IMR-90 (cell line): Measurements from ENCODE around the gene ANK3. TPM values are rescaled to one million over a fixed set of nuclear protein-coding genes. Genes with fewer than 3 reads are reported as not detected.
A peak's percentile ranks its signal among the peaks of the same experiment; 100 is the strongest.

Experiments
- ATAC-seq: fragments of 200-7000 bp; cut with Tn5 transposase; 2 replicates; pipeline ENCODE4 v1.9.1; 2020; ENCODE audit warnings: low read depth, mild to moderate bottlenecking, moderate library complexity
- BruUV-seq: library from RNA; stranded (reverse); fragments of 400-500 nt; replicated peaks from 2 replicates; lab custom pipeline; 2021; lab: Mats Ljungman, UMichigan
- CTCF ChIA-PET: fragments of 300-600 bp; formaldehyde crosslinking; extraction: SDS; loops from one replicate; lab custom pipeline; 2021; ENCODE audit warnings: antibody characterized with exemption; lab: Yijun Ruan, JAX
- POLR2A ChIA-PET: fragments of 300-600 bp; sonication (Branson Sonifier 250); formaldehyde crosslinking; loops from one replicate; lab custom pipeline; 2022; ENCODE audit warnings: antibody characterized with exemption; ENCODE audit not compliant: unreplicated experiment; lab: Charles Lee
- DNase-seq: peaks from one replicate; pipeline ENCODE4 v3.0.0; 2013
- H2AFZ ChIP-seq: replicated peaks from 2 replicates; pipeline ENCODE3; 2013; ENCODE audit warnings: low read length, mild to moderate bottlenecking; ENCODE audit not compliant: poor library complexity
- H2AK5ac ChIP-seq: 2 replicates; pipeline ENCODE4 v1.6.1; 2013; ENCODE audit warnings: low read depth, low read length, inconsistent platforms
- H2AK9ac ChIP-seq: replicated peaks from 2 replicates; pipeline ENCODE3; 2013; ENCODE audit warnings: mild to moderate bottlenecking, low read depth, low read length, moderate library complexity; ENCODE audit not compliant: poor library complexity
- H2BK120ac ChIP-seq: 2 replicates; pipeline ENCODE4 v1.6.1; 2013; ENCODE audit warnings: low read depth, low read length, inconsistent platforms
- H2BK15ac ChIP-seq: 3 replicates; pipeline ENCODE4 v1.6.1; 2013; ENCODE audit warnings: low read depth, low read length, inconsistent platforms
- H2BK20ac ChIP-seq: 2 replicates; pipeline ENCODE4 v1.6.1; 2013; ENCODE audit warnings: low read depth, mild to moderate bottlenecking, inconsistent platforms, low read length, moderate library complexity
- H2BK5ac ChIP-seq: 2 replicates; pipeline ENCODE4 v1.6.1; 2013; ENCODE audit warnings: mild to moderate bottlenecking, low read depth, low read length, inconsistent platforms; ENCODE audit not compliant: poor library complexity, severe bottlenecking
- H3K14ac ChIP-seq: replicated peaks from 2 replicates; pipeline ENCODE4 v1.6.1; 2013; ENCODE audit warnings: low read depth, low read length, inconsistent platforms
- H3K18ac ChIP-seq: 2 replicates; pipeline ENCODE4 v1.6.1; 2013; ENCODE audit warnings: low read depth, low read length, control low read depth
- H3K23ac ChIP-seq: 2 replicates; pipeline ENCODE4 v1.6.1; 2013; ENCODE audit warnings: low read depth, low read length, inconsistent platforms
- H3K27ac ChIP-seq: 2 replicates; pipeline ENCODE4 v1.5.1; 2013; ENCODE audit warnings: mild to moderate bottlenecking, control low read depth, low read length; ENCODE audit not compliant: insufficient read depth
- H3K27me3 ChIP-seq: 2 replicates; pipeline ENCODE4 v1.6.1; 2013; ENCODE audit warnings: low read length; ENCODE audit not compliant: control insufficient read depth, insufficient read depth
- H3K36me3 ChIP-seq: 2 replicates; pipeline ENCODE4 v1.6.1; 2013; ENCODE audit warnings: low read length, mixed read lengths; ENCODE audit not compliant: control insufficient read depth, insufficient read depth
- H3K4ac ChIP-seq: 2 replicates; pipeline ENCODE4 v1.6.1; 2013; ENCODE audit warnings: low read depth, low read length, inconsistent platforms
- H3K4me1 ChIP-seq: 2 replicates; pipeline ENCODE4 v1.6.1; 2013; ENCODE audit warnings: low read length, mixed read lengths; ENCODE audit not compliant: control insufficient read depth, insufficient read depth
- H3K4me2 ChIP-seq: 2 replicates; pipeline ENCODE4 v1.6.1; 2013; ENCODE audit warnings: low read depth, mild to moderate bottlenecking, control low read depth, low read length, moderate library complexity
- H3K4me3 ChIP-seq: 2 replicates; pipeline ENCODE4 v1.5.1; 2013; ENCODE audit warnings: low read depth, mild to moderate bottlenecking, control low read depth, low read length, moderate library complexity; ENCODE audit not compliant: insufficient read depth
- H3K56ac ChIP-seq: 2 replicates; pipeline ENCODE4 v1.6.1; 2013; ENCODE audit warnings: low read length, inconsistent platforms; ENCODE audit not compliant: insufficient read depth; ENCODE audit errors: extremely low read depth
- H3K79me1 ChIP-seq, 2 experiments: 2 replicates each; pipeline ENCODE4 v1.6.1; 2013; ENCODE audit warnings: low read length in 2 of 2, inconsistent platforms in 1 of 2, low read depth in 1 of 2
- H3K9ac ChIP-seq: 2 replicates; pipeline ENCODE4 v1.6.1; 2013; ENCODE audit warnings: low read depth, low read length, control low read depth
- H3K9me1 ChIP-seq: 2 replicates; pipeline ENCODE4 v1.6.1; 2013; ENCODE audit warnings: low read length, inconsistent platforms; ENCODE audit not compliant: insufficient read depth
- H3K9me3 ChIP-seq: 2 replicates; pipeline ENCODE4 v1.6.1; 2013; ENCODE audit warnings: low read length; ENCODE audit not compliant: control insufficient read depth, insufficient read depth
- H4K20me1 ChIP-seq: 2 replicates; pipeline ENCODE4 v1.6.1; 2013; ENCODE audit warnings: low read length, inconsistent platforms; ENCODE audit not compliant: insufficient read depth
- H4K5ac ChIP-seq: 2 replicates; pipeline ENCODE4 v1.6.1; 2013; ENCODE audit warnings: mild to moderate bottlenecking, low read depth, low read length, control low read depth
- H4K8ac ChIP-seq, 2 experiments: 2 replicates each; pipeline ENCODE4 v1.6.1; 2013; ENCODE audit warnings: low read depth in 2 of 2, low read length in 2 of 2, control low read depth in 1 of 2, inconsistent platforms in 1 of 2
- H4K91ac ChIP-seq: 2 replicates; pipeline ENCODE4 v1.6.1; 2013; ENCODE audit warnings: low read depth, low read length, inconsistent platforms; ENCODE audit not compliant: insufficient read depth
- BHLHE40 ChIP-seq: fragments of 150-350 bp; IDR thresholded peaks from 2 replicates; pipeline ENCODE4 v1.6.1; 2016; ENCODE audit warnings: mild to moderate bottlenecking, low read depth, low read length
- CHD1 ChIP-seq: IDR thresholded peaks from 2 replicates; pipeline ENCODE4 v1.6.1; 2012; ENCODE audit warnings: low read depth, low read length, improper control_type of control experiment
- MAFK ChIP-seq: IDR thresholded peaks from 2 replicates; pipeline ENCODE4 v1.6.1; 2012; ENCODE audit warnings: low read depth, low read length, improper control_type of control experiment
- MAZ ChIP-seq: IDR thresholded peaks from 2 replicates; pipeline ENCODE4 v1.6.1; 2012; ENCODE audit warnings: low read depth, mild to moderate bottlenecking, low read length, improper control_type of control experiment, moderate library complexity, borderline replicate concordance
- NFE2L2 ChIP-seq: fragments of 150-350 bp; IDR thresholded peaks from 2 replicates; pipeline ENCODE4 v1.6.1; 2016; ENCODE audit warnings: low read depth, mild to moderate bottlenecking, low read length
- POLR2A ChIP-seq: IDR thresholded peaks from 2 replicates; pipeline ENCODE4 v1.6.1; 2012; ENCODE audit warnings: mild to moderate bottlenecking, low read depth, low read length
- RFX5 ChIP-seq: IDR thresholded peaks from 2 replicates; pipeline ENCODE4 v1.8.0; 2012; ENCODE audit warnings: low read depth, mild to moderate bottlenecking, low read length, moderate library complexity
- SMC3 ChIP-seq: fragments of 150-350 bp; IDR thresholded peaks from 2 replicates; pipeline ENCODE4 v1.6.1; 2016; ENCODE audit warnings: low read depth, mild to moderate bottlenecking, antibody characterized with exemption, low read length, moderate library complexity
- WGBS, 2 experiments: methylation state at CpG; one replicate each; pipeline versions ENCODE4 v1.1.5 to v1.1.7; 2013; ENCODE audit warnings: missing lambda C conversion rate in 2 of 2; ENCODE audit not compliant: insufficient read length in 1 of 2; ENCODE audit errors: extremely low coverage in 2 of 2; 5-methylcytosine and 5-hydroxymethylcytosine counted together
- dilution Hi-C: fragments of 300-500 bp; cut with HindIII; formaldehyde crosslinking; loops from one replicate; pipeline ENCODE4 v1.14.3; 2018; ENCODE audit warnings: low sequenced_read_pairs; ENCODE audit not compliant: unreplicated experiment
- in situ Hi-C: fragments of 300-500 bp; cut with MboI; formaldehyde crosslinking; loops from 3 replicates; pipeline ENCODE4 v1.14.3; 2019; ENCODE audit warnings: low sequenced_read_pairs, inconsistent platforms, mixed read lengths
- intact Hi-C: fragments of 100-400 bp; cut with micrococcal nuclease; formaldehyde crosslinking; loops from 2 replicates; pipeline ENCODE4 v1.10.0; 2022
- polyA plus RNA-seq, 3 experiments: library from polyadenylated mRNA; depleted of rRNA; stranded (reverse); fragments of >200 nt; gene quantifications; 2 replicates each; pipeline ENCODE4 v1.2.3, GENCODE V29; 2012; ENCODE audit warnings: low replicate concordance in 1 of 3
- total RNA-seq: library from RNA; depleted of rRNA; stranded (reverse); fragments of >200 nt; gene quantifications from 2 replicates; pipeline ENCODE4 v1.2.3, GENCODE V29; 2012
- TF ChIP-seq, protein P1 (sequence below): conservative IDR thresholded peaks from 2 replicates; pipeline ENCODE4 v1.5.1; 2012; ENCODE audit warnings: mild to moderate bottlenecking, low read depth, low read length, improper control_type of control experiment
- TF ChIP-seq, protein P2 (sequence below): fragments of 150-350 bp; IDR thresholded peaks from 2 replicates; pipeline ENCODE4 v1.6.1; 2017; ENCODE audit warnings: mild to moderate bottlenecking, antibody characterized with exemption, low read length, low read depth
- TF ChIP-seq, protein P3 (sequence below): fragments of 150-350 bp; IDR thresholded peaks from 2 replicates; pipeline ENCODE4 v1.6.1; 2016; ENCODE audit warnings: low read depth, mild to moderate bottlenecking, low read length, moderate library complexity, borderline replicate concordance

ANK3 gene
- total and polyA plus RNA-seq, 2 of the 4 experiments (the other 2 are of a cell fraction): 0.63 to 1.8 TPM

DNA sequence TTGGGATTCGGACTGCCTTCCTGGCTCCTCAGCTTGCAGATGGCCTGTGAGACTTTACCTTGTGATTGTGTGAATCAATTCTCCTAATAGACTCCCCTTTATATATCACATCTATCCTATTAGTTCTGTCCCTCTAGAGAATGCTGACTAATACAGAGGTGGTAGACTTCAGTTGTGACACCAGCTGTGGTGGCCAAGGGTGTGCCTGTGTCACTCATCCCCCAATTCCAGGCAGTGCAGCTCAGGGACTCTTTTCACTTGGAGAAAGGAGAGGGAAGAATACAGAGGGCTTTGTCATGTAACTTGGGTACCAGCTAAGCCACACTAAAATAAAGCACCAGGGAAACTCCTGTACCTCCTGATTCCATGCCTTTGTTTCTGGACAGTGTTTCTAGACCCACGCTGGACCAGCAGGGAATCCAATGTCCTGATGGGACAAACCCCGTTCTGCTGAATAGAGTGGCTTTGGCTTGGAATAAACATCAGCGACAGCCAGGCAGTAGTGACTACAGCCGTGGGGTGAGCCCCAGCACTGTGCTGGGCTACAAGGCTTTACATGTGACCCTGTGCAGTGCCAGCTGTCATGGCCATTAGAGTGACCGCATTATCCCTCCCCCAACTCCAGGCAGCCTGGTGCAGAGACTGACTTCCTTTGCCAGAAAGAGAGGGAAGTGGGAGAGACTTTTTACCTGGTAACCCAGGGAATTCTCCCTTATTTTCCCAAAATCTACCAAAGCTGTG lies 233.6 kb downstream of the ANK3 start:
- Histone ChIP-seq H3K4me1 (no peaks in the 10 kb centered on the region), H3K9ac (no peak overlapping the region), H3K9me1 (no peaks in the 10 kb centered on the region), H3K56ac (no peak overlapping the region), H3K4me3 (no peak overlapping the region), H2AFZ (peak overlapping the region; percentile 26), H2BK5ac (no peak overlapping the region), H4K20me1 (no peaks in the 10 kb centered on the region), H2BK120ac (no peak overlapping the region), H4K91ac (no peak overlapping the region), H3K4ac (no peak overlapping the region), H2BK20ac (no peak overlapping the region), H3K27ac (no peak overlapping the region), H3K79me1 (no peaks in the 10 kb centered on the region), H4K5ac (no peak overlapping the region), H4K8ac (no peak overlapping the region), H3K14ac (no peak overlapping the region), H3K23ac (no peak overlapping the region), H3K27me3 (peaks cover 8% of the 10 kb centered on the region), H3K9me3 (no peaks in the 10 kb centered on the region), H2AK5ac (no peak overlapping the region), H2AK9ac (no peak overlapping the region), H3K4me2 (no peak overlapping the region), H3K18ac (no peak overlapping the region), H3K36me3 (no peaks in the 10 kb centered on the region), H2BK15ac (no peak overlapping the region)
- TF ChIP-seq, protein P1, sequence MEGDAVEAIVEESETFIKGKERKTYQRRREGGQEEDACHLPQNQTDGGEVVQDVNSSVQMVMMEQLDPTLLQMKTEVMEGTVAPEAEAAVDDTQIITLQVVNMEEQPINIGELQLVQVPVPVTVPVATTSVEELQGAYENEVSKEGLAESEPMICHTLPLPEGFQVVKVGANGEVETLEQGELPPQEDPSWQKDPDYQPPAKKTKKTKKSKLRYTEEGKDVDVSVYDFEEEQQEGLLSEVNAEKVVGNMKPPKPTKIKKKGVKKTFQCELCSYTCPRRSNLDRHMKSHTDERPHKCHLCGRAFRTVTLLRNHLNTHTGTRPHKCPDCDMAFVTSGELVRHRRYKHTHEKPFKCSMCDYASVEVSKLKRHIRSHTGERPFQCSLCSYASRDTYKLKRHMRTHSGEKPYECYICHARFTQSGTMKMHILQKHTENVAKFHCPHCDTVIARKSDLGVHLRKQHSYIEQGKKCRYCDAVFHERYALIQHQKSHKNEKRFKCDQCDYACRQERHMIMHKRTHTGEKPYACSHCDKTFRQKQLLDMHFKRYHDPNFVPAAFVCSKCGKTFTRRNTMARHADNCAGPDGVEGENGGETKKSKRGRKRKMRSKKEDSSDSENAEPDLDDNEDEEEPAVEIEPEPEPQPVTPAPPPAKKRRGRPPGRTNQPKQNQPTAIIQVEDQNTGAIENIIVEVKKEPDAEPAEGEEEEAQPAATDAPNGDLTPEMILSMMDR: no peak
- TF ChIP-seq MAFK (no peak), RFX5 (no peak), BHLHE40 (no peak), SMC3 (no peak), POLR2A (no peak), CHD1 (no peak), NFE2L2 (no peak), MAZ (no peak)
- TF ChIP-seq, protein P2, sequence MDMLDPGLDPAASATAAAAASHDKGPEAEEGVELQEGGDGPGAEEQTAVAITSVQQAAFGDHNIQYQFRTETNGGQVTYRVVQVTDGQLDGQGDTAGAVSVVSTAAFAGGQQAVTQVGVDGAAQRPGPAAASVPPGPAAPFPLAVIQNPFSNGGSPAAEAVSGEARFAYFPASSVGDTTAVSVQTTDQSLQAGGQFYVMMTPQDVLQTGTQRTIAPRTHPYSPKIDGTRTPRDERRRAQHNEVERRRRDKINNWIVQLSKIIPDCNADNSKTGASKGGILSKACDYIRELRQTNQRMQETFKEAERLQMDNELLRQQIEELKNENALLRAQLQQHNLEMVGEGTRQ: no peak
- TF ChIP-seq, protein P3, sequence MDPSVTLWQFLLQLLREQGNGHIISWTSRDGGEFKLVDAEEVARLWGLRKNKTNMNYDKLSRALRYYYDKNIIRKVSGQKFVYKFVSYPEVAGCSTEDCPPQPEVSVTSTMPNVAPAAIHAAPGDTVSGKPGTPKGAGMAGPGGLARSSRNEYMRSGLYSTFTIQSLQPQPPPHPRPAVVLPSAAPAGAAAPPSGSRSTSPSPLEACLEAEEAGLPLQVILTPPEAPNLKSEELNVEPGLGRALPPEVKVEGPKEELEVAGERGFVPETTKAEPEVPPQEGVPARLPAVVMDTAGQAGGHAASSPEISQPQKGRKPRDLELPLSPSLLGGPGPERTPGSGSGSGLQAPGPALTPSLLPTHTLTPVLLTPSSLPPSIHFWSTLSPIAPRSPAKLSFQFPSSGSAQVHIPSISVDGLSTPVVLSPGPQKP: no peak
- no peak for ATAC-seq
- dilution Hi-C loops: no loop called here
- intact Hi-C loops: no loop called here
- BruUV-seq: no TSS peak
- in situ Hi-C loops: no loop called here
- DNase-seq: no peak
- ChIA-PET POLR2A (interaction anchor here (0.6 kb wide), 1 partner anchor 630 kb away, joined by 6 read pairs; no protein-coding TSS in a partner anchor), CTCF (no interaction called here)
- WGBS, 2 experiments: 70% methylated on average over 2 of the region's 6 CpGs; no CpG with 5 or more reads in 1 of the 2 experiments
